Measurements from ENCODE around the gene FAF2. TPM values are rescaled to one million over a fixed set of nuclear protein-coding genes. Genes with fewer than 3 reads are reported as not detected.

The FAF2 gene
- total RNA-seq, 1 donor from 2014 or later, result 46.5 TPM

DNA sequence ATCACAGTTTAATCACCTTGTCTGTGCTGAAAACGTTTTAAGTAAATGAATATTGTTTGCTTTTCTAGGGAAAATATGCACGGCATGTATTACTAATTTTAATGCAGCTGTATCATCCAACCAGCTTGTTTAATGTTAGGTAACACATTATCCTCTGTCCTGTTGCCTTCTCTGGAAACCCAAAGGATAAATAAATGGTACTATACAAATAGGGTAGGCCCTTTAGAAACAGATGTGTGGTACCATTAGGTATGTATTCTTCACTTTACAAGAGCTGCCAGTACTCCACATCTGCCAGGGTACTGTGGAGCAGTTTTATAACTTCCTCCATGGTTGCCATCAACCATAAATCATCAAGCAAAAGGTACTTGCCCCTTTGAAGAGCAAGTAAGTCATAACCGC lies 42.9 kb downstream of the FAF2 start:
- no peak overlapping the region for H3K4me3 Mint-ChIP-seq
- DNase-seq (ENCODE audit: extremely low spot score, unreplicated experiment), result no peak
- TF ChIP-seq, protein P1, sequence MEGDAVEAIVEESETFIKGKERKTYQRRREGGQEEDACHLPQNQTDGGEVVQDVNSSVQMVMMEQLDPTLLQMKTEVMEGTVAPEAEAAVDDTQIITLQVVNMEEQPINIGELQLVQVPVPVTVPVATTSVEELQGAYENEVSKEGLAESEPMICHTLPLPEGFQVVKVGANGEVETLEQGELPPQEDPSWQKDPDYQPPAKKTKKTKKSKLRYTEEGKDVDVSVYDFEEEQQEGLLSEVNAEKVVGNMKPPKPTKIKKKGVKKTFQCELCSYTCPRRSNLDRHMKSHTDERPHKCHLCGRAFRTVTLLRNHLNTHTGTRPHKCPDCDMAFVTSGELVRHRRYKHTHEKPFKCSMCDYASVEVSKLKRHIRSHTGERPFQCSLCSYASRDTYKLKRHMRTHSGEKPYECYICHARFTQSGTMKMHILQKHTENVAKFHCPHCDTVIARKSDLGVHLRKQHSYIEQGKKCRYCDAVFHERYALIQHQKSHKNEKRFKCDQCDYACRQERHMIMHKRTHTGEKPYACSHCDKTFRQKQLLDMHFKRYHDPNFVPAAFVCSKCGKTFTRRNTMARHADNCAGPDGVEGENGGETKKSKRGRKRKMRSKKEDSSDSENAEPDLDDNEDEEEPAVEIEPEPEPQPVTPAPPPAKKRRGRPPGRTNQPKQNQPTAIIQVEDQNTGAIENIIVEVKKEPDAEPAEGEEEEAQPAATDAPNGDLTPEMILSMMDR (conservative IDR thresholded peaks at IDR 0.05), result no peak
- H3K36me3 Mint-ChIP-seq, result peaks cover 29% of the 10 kb centered on the region
- H3K27ac Mint-ChIP-seq, result no peak overlapping the region
- H3K27me3 Mint-ChIP-seq, result no peaks in the 10 kb centered on the region
- H3K4me1 Mint-ChIP-seq (ENCODE audit: unreplicated experiment), result no peaks in the 10 kb centered on the region
- H3K9me3 Mint-ChIP-seq, result no peaks in the 10 kb centered on the region

DNA sequence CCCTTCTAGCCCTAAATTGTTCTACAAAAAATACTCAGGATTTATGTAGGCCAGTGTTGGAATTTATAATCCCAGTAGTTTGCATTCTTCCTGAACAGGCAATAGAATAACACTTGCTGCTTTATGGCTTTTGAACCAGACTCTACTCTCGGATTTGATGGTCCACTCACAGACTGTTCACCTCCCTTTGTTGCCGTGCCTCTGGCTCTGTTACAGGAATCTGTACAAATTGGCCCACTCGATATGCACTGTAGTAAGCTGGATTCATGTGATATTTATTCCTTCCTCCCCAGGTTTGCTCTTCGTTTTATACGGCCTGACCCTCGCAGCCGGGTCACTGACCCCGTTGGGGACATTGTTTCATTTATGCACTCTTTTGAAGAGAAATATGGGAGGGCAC lies 43.7 kb downstream of the FAF2 start:
- Mint-ChIP-seq H3K4me1 (ENCODE audit: unreplicated experiment) (no peaks in the 10 kb centered on the region), H3K36me3 (peaks cover 29% of the 10 kb centered on the region), H3K9me3 (no peaks in the 10 kb centered on the region), H3K4me3 (no peak overlapping the region), H3K27ac (no peak overlapping the region), H3K27me3 (no peaks in the 10 kb centered on the region)
- TF ChIP-seq, protein P1 (conservative IDR thresholded peaks at IDR 0.05), result no peak
- DNase-seq (ENCODE audit: extremely low spot score, unreplicated experiment), result no peak

DNA sequence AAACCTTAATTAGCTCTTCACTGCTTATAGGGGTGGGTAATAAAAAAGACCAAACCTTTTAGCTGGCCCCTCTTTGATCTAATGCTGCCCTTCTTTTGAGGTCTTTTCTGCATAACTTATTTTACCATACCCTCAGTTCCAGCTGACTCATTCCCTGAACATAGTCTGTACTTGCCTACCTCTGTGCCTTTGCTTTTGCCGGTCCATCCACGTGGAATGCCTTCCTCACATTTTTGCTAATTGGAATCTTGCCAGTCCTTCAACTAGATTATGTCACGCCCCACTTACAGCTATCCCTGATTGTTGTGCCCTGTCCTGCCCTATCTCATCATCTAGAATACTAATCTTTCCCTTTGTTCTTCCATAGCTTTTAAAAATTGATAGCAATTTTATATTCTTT lies 44.2 kb downstream of the FAF2 start:
- Mint-ChIP-seq H3K4me1 (ENCODE audit: unreplicated experiment) (no peaks in the 10 kb centered on the region), H3K27ac (no peak overlapping the region), H3K36me3 (peaks cover 33% of the 10 kb centered on the region), H3K4me3 (no peak overlapping the region), H3K27me3 (no peaks in the 10 kb centered on the region), H3K9me3 (no peaks in the 10 kb centered on the region)
- TF ChIP-seq, protein P1 (conservative IDR thresholded peaks at IDR 0.05), result no peak
- DNase-seq (ENCODE audit: extremely low spot score, unreplicated experiment), result no peak

DNA sequence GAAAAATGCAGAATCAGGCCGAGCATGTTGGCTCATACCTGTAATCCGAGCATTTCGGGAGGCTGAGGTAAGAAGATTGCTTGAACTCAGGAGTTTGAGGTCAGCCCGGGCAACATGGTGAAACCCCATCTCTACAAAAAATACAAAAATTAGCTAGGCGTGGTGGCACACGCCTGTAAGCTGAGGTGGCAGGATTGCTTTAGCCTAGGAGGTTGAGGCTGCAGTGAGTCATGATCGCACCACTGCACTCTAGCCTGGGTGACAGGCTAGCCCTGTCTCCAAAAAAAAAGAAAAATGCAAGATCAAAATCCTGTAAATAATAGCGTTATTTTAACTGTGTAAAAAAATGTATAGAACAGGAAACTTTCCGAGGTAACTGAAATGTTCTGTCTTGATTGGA lies 49.7 kb downstream of the FAF2 start:
- no peaks in the 10 kb centered on the region for H3K4me1 Mint-ChIP-seq (ENCODE audit: unreplicated experiment)
- no peak overlapping the region for H3K4me3 Mint-ChIP-seq
- H3K27ac Mint-ChIP-seq, result no peak overlapping the region
- peaks cover 41% of the 10 kb centered on the region for H3K36me3 Mint-ChIP-seq
- no peaks in the 10 kb centered on the region for H3K9me3 Mint-ChIP-seq
- H3K27me3 Mint-ChIP-seq, result no peaks in the 10 kb centered on the region
- no peak for DNase-seq (ENCODE audit: extremely low spot score, unreplicated experiment)
- TF ChIP-seq, protein P1 (conservative IDR thresholded peaks at IDR 0.05), result no peak

DNA sequence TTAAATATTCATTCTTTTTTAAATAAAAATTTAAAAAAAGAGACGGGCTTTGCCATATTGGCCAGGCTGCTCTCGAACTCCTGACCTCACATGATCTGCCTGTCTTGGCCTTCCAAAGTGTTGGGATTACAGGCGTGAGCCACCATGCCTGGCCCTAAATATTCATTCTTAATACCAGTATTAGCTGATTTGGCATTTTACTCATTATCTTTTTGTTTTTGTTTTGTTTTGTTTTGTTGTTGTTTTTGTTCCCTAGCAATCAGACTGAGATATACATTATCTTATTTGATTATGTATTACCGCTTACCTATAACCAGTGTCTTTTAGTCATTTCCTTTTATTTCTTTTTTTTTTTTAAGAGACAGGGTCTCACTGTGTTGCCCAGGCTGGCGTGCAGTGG lies 51.1 kb downstream of the FAF2 start:
- Mint-ChIP-seq H3K36me3 (peaks cover 41% of the 10 kb centered on the region), H3K4me3 (no peak overlapping the region), H3K4me1 (ENCODE audit: unreplicated experiment) (no peaks in the 10 kb centered on the region), H3K27ac (no peak overlapping the region), H3K9me3 (no peaks in the 10 kb centered on the region), H3K27me3 (no peaks in the 10 kb centered on the region)
- TF ChIP-seq, protein P1 (conservative IDR thresholded peaks at IDR 0.05), result no peak
- DNase-seq (ENCODE audit: extremely low spot score, unreplicated experiment), result no peak

DNA sequence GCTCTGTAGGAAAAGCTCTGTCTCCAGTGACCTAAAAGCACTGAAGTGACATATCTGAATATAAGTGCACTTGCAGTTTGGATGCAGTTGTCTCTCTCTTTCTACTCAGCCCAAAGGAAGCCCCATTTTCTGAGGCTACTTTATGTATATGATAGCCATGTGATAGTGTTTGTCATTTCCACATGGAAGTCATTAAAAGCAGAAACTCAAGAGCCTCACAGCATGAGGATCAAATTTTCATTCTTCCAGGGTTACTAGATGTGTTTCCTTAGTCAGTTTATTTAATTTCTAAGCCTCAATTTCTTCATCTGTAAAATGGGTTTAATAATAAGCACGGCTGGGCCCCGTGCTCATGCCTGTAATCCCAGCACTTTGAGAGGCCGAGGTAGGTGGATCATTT lies 52.3 kb downstream of the FAF2 start:
- no peaks in the 10 kb centered on the region for H3K27me3 Mint-ChIP-seq
- H3K4me3 Mint-ChIP-seq, result no peak overlapping the region
- H3K36me3 Mint-ChIP-seq, result peaks cover 44% of the 10 kb centered on the region
- no peak for DNase-seq (ENCODE audit: extremely low spot score, unreplicated experiment)
- TF ChIP-seq, protein P1 (conservative IDR thresholded peaks at IDR 0.05), result no peak
- H3K9me3 Mint-ChIP-seq, result no peaks in the 10 kb centered on the region
- no peaks in the 10 kb centered on the region for H3K4me1 Mint-ChIP-seq (ENCODE audit: unreplicated experiment)
- no peak overlapping the region for H3K27ac Mint-ChIP-seq
